GM18873 (cell line): ENCODE results near the gene CDR2L.
"Not testable (repeated sequence)": the region's sequence is repeated elsewhere in the genome, so short reads cannot be mapped to it uniquely, and the experiment has no call there.

Source experiments
- ATAC-seq: cut with Tn5 transposase; IDR thresholded peaks from one replicate; pipeline ENCODE4 v1.9.1; 2021; ENCODE audit warnings: mild to moderate bottlenecking, moderate library complexity, moderate number of reproducible peaks; ENCODE audit not compliant: unreplicated experiment, low FRiP score

Gene CDR2L

GRCh38 chr17:74979408-74980146 lies 7.9 kb upstream of the CDR2L start:
- ATAC-seq: no peak

GRCh38 chr17:74981318-74981978 lies 6.0 kb upstream of the CDR2L start:
- no peak for ATAC-seq

- no peak for ATAC-seq
Measured at GRCh38 chr17:74981979-74982662, 5.3 kb upstream of the CDR2L start.

- not testable (repeated sequence) for ATAC-seq
Measured at GRCh38 chr17:74982663-74983313, 4.6 kb upstream of the CDR2L start.

GRCh38 chr17:74986206-74986576 lies 1.2 kb upstream of the CDR2L start:
- ATAC-seq: no peak

DNA sequence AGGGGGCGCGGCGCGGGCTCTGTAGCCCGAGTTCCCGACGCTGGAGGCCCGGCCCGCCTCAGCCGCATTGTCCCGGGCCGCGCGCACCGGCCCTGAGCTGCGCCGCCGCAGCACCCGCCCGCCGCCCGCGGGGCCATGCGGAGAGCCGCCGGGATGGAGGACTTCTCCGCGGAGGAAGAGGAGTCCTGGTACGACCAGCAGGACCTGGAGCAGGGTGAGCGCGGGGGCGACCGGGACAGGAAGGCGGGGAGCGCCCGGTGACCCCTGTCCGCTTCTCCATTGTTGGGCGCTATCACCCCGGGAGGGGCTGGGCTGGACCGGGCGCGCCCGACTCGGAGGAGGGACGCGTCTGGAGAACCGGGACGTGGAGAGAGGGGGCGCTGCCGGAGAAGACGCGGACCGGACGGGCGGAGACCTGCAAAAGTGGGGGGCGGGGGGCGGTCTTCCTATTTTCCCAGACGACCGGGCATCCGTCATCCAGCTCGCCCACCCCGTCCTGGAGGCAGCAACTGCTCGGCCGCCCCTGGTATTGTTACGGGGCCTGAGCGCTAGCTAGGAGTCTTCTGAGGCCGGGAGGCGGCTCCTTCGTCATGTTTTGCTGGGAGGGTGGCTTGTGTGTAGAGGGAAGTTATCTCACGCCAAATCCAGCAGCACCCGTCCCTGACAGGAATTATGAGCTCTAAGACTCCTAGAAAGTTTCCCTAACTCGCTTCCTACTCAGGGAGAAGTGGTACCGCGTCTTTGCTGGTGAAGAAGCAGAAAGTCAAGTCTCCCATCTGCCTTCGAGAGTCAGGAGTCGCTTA lies 678 bp downstream of the CDR2L start:
- no peak for ATAC-seq

DNA sequence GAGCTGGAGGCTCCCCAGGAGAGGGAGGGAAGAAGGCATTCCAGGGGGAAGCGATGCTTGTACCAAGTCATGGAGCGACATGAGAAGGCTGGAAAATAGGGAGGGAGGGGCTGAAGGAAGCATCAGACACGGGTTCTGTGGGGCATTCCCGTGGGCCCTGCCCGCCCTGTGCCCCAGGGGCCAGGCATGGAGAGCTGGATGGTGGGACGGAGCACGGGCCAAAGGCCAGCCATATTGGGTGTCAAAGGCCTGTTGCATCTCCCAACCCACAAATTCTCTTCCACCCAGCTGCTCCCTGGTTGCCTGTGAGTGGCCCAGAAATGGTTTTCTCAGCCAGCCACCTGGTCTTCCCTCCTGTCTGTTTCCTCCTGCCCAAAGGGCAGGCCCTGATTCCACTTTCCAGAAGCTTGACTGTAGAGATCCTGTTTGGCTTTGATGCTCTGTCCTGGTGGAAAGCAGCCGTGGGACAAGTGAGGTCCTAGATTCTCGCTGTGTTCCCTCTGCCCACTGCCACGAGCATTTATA lies 3.2 kb downstream of the CDR2L start:
- no peak for ATAC-seq

DNA sequence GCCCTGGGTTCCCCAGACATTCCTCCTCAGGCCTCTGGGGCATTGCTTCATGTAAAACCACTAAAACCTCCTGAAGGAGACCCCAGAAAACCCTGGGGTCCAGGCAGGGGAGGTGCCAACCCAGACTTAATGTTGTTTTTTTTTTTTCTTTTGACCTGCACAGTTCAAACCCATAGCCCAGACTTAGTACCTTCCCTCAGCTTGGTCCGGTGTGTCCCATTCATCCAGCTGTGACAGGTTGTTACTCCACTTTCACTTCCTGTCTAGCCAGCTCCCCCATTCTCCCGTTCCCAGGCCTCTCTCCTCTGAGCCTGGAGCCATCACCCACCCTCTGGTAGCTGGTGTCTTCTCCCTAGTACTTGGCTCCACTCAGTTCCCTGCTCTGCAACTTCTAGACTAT lies 4.8 kb downstream of the CDR2L start:
- no peak for ATAC-seq

GRCh38 chr17:74994440-74994839 lies 7.0 kb downstream of the CDR2L start:
- no peak for ATAC-seq

DNA sequence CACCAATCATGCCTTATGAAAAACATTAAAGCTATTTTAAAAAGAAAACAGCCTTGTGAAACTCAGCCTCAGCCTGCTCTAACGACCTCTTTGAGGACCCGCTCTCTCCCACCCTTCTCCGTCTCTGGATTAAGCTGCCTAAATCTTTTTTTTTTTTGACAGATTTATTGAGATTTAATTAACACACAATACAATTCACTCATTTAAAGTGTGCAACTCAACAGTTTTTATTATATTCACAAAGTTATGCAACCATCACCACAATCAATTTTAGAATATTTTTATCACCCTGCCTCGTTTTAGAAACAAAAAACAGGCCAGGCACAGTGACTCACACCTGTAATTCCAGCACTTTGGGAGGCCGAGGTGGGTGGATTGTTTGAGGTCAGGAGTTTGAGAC lies 8.4 kb downstream of the CDR2L start:
- ATAC-seq: no peak

DNA sequence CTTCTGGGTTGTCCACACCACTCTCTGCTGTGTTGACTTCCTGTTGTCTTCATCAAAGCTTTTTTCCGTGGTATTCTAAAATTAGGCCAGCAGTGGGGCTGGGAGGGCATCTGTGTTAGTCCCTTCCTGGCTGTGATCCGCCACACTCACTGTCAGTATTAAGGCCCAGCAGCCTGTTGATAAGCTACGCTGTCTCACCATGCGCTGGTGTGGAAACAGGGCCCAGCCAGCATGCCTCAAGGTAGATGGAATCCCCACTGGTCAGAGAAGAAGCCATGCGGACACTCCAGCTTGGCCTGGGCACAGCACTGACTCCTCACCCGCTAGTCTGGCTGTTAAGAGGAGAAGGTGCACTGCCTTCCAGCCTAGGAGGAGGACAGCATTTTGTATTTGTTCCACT lies 11.4 kb downstream of the CDR2L start:
- no peak for ATAC-seq

DNA sequence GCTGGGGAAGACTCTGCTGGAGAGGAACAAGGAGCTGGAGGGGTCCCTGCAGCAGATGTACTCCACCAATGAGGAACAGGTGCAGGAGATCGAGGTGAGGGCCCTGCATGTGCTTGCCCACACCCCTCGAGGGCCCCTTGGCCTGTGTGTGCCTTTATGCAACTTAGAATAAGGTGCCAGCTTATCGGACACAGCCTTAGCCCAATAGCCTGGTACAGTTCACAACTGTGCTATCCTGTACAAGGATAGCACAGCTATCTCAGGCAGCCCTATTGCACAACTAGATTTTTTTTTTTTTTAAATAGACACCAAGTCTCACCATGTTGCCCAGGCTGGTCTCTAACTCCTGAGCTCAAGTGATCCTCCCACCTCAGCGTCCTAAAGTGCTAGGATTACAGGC lies 12.1 kb downstream of the CDR2L start:
- ATAC-seq: no peak

GRCh38 chr17:75001915-75002843 lies 14.7 kb downstream of the CDR2L start:
- no peak for ATAC-seq

DNA sequence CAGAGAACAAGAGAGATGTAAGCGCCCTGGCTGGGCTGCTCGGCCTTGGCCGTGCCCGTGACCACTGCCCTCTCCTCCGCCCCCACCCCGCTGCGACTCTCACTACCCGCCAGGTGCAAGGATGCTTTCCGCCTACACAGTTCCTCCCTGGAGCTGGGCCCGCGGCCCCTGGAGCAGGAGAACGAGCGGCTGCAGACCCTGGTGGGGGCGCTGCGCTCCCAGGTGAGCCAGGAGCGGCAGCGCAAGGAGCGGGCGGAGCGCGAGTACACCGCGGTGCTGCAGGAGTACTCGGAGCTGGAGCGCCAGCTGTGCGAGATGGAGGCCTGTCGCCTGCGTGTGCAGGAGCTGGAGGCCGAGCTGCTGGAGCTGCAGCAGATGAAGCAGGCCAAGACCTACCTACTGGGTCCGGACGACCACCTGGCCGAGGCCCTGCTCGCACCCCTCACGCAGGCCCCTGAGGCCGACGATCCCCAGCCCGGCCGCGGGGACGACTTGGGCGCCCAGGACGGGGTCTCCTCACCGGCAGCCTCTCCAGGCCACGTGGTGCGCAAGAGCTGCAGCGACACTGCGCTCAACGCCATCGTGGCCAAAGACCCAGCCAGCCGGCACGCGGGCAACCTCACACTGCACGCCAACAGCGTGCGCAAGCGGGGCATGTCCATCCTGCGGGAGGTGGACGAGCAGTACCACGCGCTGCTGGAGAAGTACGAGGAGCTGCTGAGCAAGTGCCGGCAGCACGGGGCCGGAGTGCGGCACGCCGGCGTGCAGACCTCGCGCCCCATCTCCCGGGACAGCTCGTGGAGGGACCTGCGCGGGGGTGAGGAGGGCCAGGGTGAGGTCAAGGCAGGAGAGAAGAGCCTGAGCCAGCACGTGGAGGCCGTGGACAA lies 15.9 kb downstream of the CDR2L start:
- no peak for ATAC-seq

DNA sequence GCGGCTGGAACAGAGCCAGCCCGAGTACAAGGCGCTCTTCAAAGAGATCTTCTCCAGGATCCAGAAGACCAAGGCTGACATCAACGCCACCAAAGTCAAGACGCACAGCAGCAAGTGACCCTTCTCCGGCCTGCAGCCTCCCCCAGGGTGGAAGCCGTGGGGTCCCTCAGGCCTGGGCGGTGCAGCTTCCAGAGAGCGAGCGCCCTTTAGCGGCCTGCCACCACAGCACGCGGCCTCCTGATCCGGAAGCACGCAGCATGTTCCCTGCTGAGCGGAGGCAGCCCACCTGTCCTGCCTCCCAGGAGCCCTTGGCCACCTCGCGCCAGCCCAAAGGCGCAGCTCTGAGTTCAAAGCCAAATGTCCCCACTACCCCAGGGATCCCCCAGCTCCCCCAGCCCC lies 16.5 kb downstream of the CDR2L start:
- no peak for ATAC-seq

DNA sequence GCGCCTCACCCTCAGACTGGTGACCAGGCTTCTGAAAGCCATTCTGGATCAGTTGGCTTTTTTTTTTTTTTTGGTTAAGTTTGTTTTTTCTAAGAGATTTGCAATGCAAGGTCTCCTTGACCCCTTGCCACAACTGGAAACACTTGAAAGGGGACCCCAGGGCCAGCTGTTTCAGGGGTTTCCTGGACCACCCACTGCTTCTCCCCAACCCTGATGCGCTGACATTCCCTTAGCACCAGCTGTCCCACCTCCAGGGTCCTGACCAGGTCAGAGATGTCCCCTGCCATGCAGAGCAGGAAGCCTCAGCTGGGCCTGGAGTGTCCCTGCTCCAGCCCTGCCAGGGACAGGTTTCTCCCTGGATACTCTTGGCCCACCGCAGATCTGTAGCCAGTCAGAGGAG lies 16.9 kb downstream of the CDR2L start:
- ATAC-seq: no peak

- no peak for ATAC-seq
Measured at GRCh38 chr17:75005291-75005690, 17.9 kb downstream of the CDR2L start.

- ATAC-seq: not testable (repeated sequence)
Measured at GRCh38 chr17:75006084-75006483, 18.7 kb downstream of the CDR2L start.
